Fibroblast of gingiva (primary cell): ENCODE results near the gene EVC2.
"Not testable (repeated sequence)": the region's sequence is repeated elsewhere in the genome, so short reads cannot be mapped to it uniquely, and the experiment has no call there.

ENCODE experiments used
- DNase-seq: peaks from one replicate; pipeline ENCODE4 v3.0.0-alpha.2; 2011; ENCODE audit warnings: low read depth

The EVC2 gene

DNA sequence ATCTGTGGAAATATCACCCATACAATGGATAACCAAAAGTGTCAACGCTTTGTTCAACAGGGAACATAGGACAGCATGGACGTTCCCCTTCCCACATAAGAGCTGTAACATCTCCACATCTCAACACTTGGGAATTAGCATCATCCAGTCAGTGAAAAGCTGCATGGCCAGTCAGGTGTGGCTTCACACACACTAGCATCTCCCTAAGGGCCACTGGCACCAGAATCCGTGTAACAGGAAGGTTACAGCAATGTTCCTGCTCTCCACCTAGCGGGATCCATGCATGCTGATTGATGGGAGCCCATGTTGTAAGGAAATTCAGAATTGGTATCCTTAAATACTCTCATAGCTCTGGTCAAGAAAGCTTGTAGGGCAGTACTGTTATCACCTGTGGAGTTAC is 78.8 kb downstream of the EVC2 start:
- DNase-seq: no peak

GRCh38 chr4:5626913-5627312 is 81.4 kb downstream of the EVC2 start:
- no peak for DNase-seq

- DNase-seq: no peak
Measured at GRCh38 chr4:5622596-5622995, 85.8 kb downstream of the EVC2 start.

- DNase-seq: peak; percentile 55
Measured at GRCh38 chr4:5619913-5620625, 88.3 kb downstream of the EVC2 start.

DNA sequence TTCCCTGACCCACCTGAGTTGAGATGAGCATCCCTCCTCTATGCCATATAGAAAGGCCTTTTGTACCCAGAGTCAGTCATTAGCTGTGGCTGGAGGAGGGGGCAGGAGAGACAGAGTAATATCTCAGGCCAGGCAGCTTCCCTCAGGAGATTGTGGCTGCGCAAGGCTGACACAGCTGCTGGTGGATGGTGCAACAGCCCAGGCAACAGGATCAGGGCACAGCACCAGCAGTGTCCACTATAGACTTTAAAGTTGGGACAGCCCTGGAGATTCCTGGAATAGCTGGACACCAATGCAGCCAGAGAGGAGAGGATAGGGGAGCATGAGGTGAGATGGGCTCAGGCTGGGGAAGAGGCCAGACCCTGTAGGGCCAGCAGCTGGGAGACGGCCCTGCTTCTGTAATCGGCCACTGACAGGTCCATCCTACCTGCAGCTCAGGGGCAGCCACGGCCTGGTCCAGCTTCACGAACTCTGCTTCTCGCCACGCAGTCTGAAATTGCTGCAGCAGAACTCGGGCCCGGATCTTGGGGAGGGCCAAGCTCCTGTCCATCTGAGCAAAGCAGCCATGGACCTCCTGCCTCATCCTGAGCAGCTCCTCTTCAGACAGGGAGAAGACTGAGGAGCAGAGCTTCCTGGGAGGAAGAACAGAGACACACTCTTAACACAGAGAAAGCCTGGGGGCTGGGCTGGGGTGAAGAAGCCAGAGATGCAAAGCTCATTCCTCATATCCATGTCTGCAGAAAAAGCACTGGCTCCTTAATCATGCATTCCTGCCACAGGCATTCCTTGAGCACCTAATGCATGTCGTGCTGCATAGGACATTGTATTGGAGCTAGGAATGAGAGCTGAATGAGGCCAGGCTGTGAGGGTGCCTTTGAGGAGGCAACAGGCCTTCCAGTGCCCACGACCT is 90.1 kb downstream of the EVC2 start:
- no peak for DNase-seq

DNA sequence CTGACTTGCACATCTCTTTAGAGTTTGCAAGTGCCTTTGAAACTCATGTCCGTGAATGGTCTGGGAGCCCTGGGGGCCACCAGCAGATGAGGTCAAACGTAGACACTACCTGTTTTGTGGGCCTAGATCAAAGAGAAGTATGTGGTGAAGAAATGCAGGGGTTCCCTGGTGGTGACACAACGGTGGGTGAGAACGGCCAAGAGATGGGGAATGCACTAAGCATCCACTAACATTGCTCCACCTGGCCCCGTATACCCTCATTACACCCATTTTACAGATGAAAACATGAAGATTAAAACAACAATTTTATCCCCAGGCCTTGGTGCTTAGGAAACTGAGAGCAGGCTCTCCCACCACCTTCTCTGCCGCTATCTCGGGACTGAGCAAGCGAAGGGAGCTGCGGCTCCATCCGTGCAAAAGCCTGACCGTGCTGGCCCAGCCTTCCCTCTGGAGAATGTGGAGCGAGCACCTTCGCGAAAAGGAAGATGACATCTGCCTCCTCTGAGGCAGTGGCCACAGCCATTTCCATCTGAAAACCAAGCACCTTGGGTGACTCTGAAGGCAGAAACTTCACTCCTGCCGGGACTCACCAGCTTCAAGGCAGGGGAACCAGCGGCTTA is 91.9 kb downstream of the EVC2 start:
- no peak for DNase-seq

GRCh38 chr4:5615496-5616075 is 92.8 kb downstream of the EVC2 start:
- no peak for DNase-seq

GRCh38 chr4:5611750-5612149 is 96.6 kb downstream of the EVC2 start:
- DNase-seq: no peak

GRCh38 chr4:5609306-5610007 is 98.9 kb downstream of the EVC2 start:
- no peak for DNase-seq

DNA sequence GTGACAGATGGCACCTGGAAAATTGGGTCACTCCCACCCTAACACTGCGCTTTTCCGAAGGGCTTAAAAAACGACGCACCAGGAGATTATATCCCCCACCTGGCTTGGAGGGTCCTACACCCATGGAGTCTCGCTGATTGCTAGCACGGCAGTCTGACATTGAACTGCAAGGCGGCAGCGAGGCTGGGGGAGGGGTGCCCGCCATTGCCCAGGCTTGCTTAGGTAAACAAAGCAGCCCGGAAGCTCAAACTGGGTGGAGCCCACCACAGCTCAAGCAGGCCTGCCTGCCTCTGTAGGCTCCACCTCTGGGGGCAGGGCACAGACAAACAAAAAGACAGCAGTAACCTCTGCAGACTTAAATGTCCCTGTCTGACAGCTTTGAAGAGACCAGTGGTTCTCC is 114.5 kb downstream of the EVC2 start:
- not testable (repeated sequence) for DNase-seq

DNA sequence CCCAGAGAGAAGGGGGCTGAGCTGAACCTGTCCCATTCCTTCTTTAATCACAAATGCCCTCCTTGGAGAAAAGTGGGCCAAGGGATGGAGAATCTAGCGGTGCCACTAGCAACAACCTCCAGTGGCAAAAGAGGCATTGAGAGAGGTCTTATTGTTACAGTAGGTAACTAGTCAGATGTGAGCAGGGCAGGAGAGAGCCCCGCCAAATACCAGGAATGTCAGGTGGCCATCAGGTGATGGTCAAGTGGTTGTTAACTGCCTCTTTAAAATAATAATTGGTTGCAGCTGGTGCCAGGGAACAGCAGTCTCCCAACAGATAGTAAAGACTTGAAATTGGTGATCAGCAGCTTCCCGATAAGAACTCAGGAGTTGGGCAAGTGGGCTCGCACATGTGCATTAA is 116.1 kb downstream of the EVC2 start:
- no peak for DNase-seq

GRCh38 chr4:5589495-5589894 is 118.9 kb downstream of the EVC2 start:
- DNase-seq: no peak

DNA sequence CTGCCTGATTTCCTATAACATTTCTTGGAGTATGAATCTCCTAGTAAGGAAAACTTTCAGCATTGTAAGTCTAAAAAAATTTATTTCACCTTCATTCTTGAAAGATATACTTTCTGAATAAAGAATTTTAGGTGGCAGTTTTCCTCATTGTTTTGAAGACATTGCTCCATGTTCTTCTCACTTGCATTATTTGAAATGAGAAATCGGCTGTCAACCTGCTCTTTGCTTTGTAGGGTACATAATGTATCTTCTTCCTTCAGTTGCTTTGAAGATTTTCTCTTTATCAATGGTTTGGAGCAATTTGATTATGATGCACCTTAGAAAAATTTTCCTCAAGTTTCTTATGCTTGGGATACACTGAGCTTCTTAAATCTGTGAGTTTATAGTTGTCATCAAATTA is 120.3 kb downstream of the EVC2 start:
- DNase-seq: no peak

DNA sequence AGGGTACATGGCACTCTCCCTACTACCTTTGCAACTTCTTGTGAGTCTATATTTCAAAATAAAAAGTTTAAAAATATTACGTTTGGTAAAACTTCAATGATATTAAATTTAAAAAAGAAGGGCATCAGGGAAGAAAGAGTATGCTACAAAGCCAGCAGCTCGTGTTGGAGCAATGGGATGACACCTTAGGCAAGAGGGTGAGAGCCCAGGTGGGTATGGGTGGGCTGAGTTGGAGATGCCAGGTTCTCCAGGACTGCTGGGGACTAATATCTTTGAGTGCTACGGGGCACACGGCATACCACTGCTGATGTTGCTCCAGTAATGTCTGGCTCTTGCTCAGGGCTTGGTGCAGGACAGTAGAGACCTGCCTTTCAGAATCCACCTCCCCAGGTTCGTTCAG is 132.4 kb downstream of the EVC2 start:
- DNase-seq: no peak

- no peak for DNase-seq
Measured at GRCh38 chr4:5574386-5574785, 134.0 kb downstream of the EVC2 start.

- no peak for DNase-seq
Measured at GRCh38 chr4:5573965-5574364, 134.4 kb downstream of the EVC2 start.

DNA sequence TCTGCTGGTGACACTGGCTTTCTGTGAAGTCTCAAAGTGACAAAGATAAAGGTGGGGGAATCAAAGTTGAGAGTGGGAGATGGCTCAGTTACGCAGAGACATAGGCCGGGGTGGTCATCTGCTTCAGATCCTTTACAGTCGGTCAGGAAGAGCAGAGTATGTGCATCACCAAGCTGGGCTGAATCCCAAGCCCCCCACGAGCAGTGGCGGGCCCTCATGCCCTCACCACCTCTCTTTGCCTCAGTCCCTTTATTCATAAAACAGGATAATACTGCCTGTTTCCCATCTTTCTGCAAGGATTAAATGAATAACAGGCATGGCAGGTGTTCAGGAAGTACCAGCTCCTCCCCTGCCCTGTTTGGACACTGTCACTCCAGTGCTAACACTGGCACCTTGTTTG is 135.6 kb downstream of the EVC2 start:
- no peak for DNase-seq

- peak; percentile 35 for DNase-seq
Measured at GRCh38 chr4:5572114-5572513, 136.2 kb downstream of the EVC2 start.

DNA sequence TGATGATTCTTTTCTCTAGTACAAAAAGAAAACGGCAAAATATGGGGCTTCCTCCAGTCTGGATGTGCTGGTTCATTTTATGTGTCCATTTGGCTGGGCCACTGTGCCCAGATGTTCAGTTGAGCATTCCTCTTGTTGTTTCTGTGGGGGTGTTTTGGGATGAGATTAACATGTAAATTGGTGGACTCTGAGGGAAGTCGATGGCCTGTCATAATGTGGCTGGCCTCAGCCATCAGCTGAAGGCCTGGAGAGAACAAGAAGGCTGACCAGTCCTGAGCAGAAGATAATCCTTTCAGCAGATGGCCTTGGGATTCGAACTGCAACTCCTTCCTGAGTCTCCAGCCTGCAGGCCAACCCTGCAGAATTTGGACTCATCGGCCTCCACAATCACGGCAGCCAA is 136.7 kb downstream of the EVC2 start:
- no peak for DNase-seq

GRCh38 chr4:5569451-5569850 is 138.9 kb downstream of the EVC2 start:
- DNase-seq: no peak

DNA sequence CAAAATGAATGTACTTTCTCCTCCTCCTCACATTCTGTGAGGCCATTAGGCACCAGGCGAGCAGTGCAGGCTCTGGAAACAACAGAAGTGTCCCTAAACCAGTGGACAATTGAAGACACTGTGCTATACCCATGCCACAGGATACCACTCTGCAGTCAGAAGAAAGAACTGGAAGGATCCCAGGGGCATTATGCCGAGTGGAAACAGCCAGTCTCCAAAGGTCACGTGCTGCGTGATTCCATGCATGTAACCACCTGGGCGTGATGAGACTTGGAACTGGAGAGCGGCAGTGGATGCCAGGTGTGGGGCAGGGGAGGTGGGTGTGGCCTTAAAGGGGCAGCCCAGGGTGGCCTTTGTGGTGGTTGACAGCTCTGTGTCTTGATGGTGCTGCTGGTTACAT is 139.4 kb downstream of the EVC2 start:
- no peak for DNase-seq

GRCh38 chr4:5568336-5568735 is 140.0 kb downstream of the EVC2 start:
- no peak for DNase-seq
